ENCODE measurements around the gene PPFIA1.

Gene PPFIA1

DNA sequence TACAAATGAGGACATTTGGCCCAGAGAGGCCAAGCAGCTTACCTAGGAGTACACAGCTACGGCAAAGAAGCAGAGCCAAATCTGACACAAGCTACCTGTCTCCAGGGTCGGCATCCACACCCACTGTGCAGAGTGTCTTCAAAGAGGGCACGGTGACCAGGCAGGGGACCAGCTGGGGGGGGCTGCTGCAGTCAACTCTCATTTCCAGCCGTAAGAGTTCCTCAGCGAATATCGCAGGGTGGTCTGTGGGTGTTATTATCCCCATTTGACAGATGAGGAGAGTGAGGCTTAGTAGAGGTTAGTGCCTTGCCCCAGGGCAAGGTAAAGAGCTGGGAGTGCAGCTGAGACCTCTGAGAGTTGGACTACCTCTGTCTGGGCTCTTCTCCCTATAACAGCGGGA is 7.1 kb upstream of the PPFIA1 start:
- H3K4me3 ChIP-seq (ENCODE audit: low read depth, low read length): no peak overlapping the region
- TF ChIP-seq, protein P1, sequence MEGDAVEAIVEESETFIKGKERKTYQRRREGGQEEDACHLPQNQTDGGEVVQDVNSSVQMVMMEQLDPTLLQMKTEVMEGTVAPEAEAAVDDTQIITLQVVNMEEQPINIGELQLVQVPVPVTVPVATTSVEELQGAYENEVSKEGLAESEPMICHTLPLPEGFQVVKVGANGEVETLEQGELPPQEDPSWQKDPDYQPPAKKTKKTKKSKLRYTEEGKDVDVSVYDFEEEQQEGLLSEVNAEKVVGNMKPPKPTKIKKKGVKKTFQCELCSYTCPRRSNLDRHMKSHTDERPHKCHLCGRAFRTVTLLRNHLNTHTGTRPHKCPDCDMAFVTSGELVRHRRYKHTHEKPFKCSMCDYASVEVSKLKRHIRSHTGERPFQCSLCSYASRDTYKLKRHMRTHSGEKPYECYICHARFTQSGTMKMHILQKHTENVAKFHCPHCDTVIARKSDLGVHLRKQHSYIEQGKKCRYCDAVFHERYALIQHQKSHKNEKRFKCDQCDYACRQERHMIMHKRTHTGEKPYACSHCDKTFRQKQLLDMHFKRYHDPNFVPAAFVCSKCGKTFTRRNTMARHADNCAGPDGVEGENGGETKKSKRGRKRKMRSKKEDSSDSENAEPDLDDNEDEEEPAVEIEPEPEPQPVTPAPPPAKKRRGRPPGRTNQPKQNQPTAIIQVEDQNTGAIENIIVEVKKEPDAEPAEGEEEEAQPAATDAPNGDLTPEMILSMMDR (IDR thresholded peaks at IDR 0.05; ENCODE audit: low read depth, low read length): no peak

DNA sequence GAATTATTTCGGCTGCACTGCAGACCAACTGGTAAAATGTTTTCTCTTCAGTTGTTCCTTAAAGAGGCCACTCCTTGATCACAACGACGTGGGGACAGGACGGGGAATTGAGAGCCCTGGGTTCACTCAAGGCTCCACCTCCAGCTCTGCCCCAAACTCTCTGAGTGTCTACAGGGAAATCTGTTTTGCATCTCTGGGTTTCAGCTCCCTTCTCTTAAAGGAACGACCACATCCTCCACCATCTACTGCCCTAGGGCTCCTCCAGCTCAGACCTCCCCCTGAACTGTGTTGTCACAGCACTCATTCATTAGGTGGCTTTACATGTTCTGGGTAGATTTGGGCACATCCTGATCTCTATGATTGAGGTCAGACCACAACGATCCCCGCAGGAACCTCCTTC is 5.1 kb upstream of the PPFIA1 start:
- no peak overlapping the region for H3K4me3 ChIP-seq (ENCODE audit: low read depth, low read length)
- DNase-seq (ENCODE audit: low read depth, low spot score): no peak
- in situ Hi-C loops (cut with HindIII; ENCODE audit: low sequenced_read_pairs): no loop called here
- TF ChIP-seq, protein P1 (IDR thresholded peaks at IDR 0.05; ENCODE audit: low read depth, low read length): no peak

More for the DNA sequence above, 7.1 kb upstream of the PPFIA1 start:
- DNase-seq (ENCODE audit: low read depth, low spot score): no peak
- in situ Hi-C loops (cut with HindIII; ENCODE audit: low sequenced_read_pairs): no loop called here

DNA sequence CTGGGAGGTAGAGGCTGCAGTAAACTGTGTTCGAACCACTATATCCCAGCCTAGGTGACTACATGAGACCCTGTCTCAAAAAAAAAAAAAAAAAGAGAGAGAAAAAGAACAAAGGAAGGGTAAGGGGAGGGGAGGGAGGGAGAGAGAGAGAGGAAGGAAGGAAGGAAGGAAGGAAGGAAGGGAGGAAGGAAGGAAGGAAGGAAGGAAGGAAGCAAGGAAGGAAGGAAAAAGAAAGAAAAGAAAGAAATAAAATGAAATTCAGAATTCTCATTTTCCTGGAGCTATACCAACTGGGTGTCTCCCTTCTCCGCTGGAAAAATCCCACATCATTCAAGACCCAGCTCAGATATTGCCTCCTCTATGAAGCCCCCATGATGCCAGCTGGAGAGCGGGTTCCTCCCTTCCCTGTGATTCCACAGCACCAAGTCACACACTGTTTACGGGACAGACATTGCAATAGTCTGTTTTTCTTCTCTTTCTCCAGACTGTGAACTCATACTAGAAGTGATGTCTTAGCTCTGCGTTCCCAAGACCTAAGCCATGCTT is 3.0 kb upstream of the PPFIA1 start:
- TF ChIP-seq, protein P1 (IDR thresholded peaks at IDR 0.05; ENCODE audit: low read depth, low read length): no peak
- in situ Hi-C loops (cut with HindIII; ENCODE audit: low sequenced_read_pairs): no loop called here
- no peak overlapping the region for H3K4me3 ChIP-seq (ENCODE audit: low read depth, low read length)
- no peak for DNase-seq (ENCODE audit: low read depth, low spot score)

DNA sequence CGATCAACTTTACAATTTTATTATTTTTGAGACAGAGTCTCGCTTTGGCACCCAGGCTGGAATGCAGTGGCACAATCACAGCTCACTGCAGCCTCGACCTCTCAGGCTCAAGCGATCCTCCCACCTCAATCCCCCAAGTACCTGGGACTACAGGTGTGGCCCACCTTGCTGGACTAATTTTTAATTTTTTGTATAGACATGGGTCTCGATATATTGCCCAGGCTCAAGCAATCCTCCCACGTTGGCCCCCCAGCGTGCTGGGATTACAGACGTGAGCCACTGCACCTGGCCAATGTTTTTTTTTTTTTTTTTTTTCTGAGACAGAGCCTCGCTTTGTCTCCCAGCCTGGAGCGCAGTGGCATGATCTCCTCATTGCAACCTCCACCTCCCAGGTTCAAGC is 2.0 kb upstream of the PPFIA1 start:
- H3K4me3 ChIP-seq (ENCODE audit: low read depth, low read length): no peak overlapping the region
- DNase-seq (ENCODE audit: low read depth, low spot score): no peak
- TF ChIP-seq, protein P1 (IDR thresholded peaks at IDR 0.05; ENCODE audit: low read depth, low read length): no peak
- in situ Hi-C loops (cut with HindIII; ENCODE audit: low sequenced_read_pairs): no loop called here

DNA sequence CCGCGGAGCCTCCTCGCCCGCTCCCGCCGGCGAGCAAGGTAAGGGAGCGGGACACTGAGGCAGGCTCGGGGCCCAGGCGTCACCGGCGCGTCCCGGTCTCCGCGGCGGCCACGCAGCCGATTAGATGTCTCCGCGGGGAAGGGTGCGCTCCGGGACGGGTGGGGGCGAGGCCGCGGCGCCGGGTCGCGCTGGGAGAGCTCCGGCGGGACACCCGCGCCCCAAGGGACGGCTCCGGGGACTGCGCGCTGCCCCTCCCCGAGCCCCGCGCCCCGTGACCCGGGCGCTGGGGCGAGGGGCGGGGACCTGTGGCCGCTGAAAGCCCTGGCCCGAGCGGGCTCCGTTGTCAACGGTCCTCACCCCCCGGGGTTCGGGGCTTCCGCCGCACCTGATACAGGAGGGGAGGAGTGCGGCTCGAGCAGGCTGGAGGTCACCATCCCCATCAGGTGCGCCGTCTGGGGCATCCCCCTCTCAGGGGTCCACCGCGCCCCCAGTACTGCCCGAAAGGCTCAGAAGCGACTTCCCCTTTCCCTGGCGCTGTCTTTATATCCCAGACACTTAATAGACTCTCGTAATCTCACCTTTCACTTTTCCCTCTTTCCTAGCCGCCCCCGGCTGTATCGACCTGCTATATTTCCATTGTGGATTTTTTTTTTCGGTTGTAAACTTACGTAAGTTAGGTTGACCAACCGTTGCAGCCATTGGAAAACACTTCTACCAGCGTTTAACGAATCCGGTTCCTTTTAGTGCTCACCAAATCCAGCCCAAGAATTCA is 573 bp downstream of the PPFIA1 start:
- TF ChIP-seq, protein P1 (IDR thresholded peaks at IDR 0.05; ENCODE audit: low read depth, low read length): no peak
- in situ Hi-C loops (cut with HindIII; ENCODE audit: low sequenced_read_pairs): no loop called here
- peak overlapping the region; percentile 83 for H3K4me3 ChIP-seq (ENCODE audit: low read depth, low read length)
- DNase-seq (ENCODE audit: low read depth, low spot score): peak; percentile 42

DNA sequence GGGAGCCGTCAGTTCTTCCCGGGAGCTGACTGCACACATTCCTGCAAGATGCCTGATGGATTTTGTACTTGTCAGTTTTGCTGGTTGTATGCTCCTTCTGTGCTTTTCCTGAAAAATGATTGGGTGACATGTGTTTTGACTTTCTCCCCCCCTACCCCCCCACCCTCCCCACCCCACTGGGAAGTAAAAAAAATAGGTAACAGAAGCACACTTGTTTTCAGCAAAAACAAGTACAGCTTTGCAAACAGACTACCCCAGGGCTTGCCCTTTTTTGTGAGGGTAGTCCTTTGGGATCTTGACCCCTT is 1.1 kb downstream of the PPFIA1 start:
- TF ChIP-seq, protein P1 (IDR thresholded peaks at IDR 0.05; ENCODE audit: low read depth, low read length): no peak
- in situ Hi-C loops (cut with HindIII; ENCODE audit: low sequenced_read_pairs): no loop called here
- peak overlapping the region; percentile 83 for H3K4me3 ChIP-seq (ENCODE audit: low read depth, low read length)
- no peak for DNase-seq (ENCODE audit: low read depth, low spot score)
